ENCODE data around the gene SLC38A8.

GRCh38 chr16:83961591-83961990, 81.0 kb downstream of the SLC38A8 start:
- TF ChIP-seq CTCF (IDR thresholded peaks at IDR 0.05) (no peak), EZH2 (IDR thresholded peaks at IDR 0.05; ENCODE audit: borderline replicate concordance, insufficient read depth, low read depth, low read length, poor library complexity, severe bottlenecking) (no peak)
